ENCODE data around the gene KCNH8. TPM values are rescaled to one million over a fixed set of nuclear protein-coding genes. Genes with fewer than 3 reads are reported as not detected.

Gene KCNH8
- total and polyA plus RNA-seq, 2 donors (not counting 1 experiment from before 2014, with no cell fraction given): under 0.01 TPM; not detected in 1

GRCh38 chr3:19331931-19332330 lies 183.6 kb downstream of the KCNH8 start:
- Histone ChIP-seq H3K4me1 (ENCODE audit: control insufficient read depth, extremely low read depth, insufficient read depth, low read length) (no peaks in the 10 kb centered on the region), H4K20me1 (ENCODE audit: control insufficient read depth, extremely low read depth, insufficient read depth, low read length) (no peaks in the 10 kb centered on the region), H3K9ac (ENCODE audit: insufficient read depth, low read length) (no peak overlapping the region), H3K36me3 (ENCODE audit: control insufficient read depth, insufficient read depth, low read length) (no peaks in the 10 kb centered on the region), H3K4me3 (replicated peaks in 1 of 4; ENCODE audit: control extremely low read depth in 1 of 4, insufficient read depth in 1 of 4, low read depth in 3 of 4, low read length in 4 of 4) (no peak overlapping the region), H3K27ac (ENCODE audit: insufficient read depth, low read length) (no peak overlapping the region), H3K9me3 (ENCODE audit: control insufficient read depth, insufficient read depth, low read depth, low read length) (no peaks in the 10 kb centered on the region), H2AFZ (ENCODE audit: low read length) (no peak overlapping the region), H3K27me3 (ENCODE audit: control insufficient read depth, insufficient read depth, low read length) (no peaks in the 10 kb centered on the region), H3K79me2 (ENCODE audit: control insufficient read depth, insufficient read depth, low read length) (no peaks in the 10 kb centered on the region), H3K4me2 (ENCODE audit: extremely low read depth, insufficient read depth, low read length) (no peak overlapping the region)
- DNase-seq (ENCODE audit: low read depth in 2 of 2): no peak
- TF ChIP-seq EZH2 (IDR thresholded peaks at IDR 0.05; ENCODE audit: low read length, missing control alignments) (no peak), CTCF (conservative IDR thresholded peaks at IDR 0.05 in 1 of 2, IDR thresholded peaks at IDR 0.05 in 1 of 2; ENCODE audit: low read depth in 1 of 2, low read length in 2 of 2) (no peak)

GRCh38 chr3:19334120-19334519 lies 185.8 kb downstream of the KCNH8 start:
- Histone ChIP-seq H3K79me2 (ENCODE audit: control insufficient read depth, insufficient read depth, low read length) (no peaks in the 10 kb centered on the region), H4K20me1 (ENCODE audit: control insufficient read depth, extremely low read depth, insufficient read depth, low read length) (no peaks in the 10 kb centered on the region)

DNA sequence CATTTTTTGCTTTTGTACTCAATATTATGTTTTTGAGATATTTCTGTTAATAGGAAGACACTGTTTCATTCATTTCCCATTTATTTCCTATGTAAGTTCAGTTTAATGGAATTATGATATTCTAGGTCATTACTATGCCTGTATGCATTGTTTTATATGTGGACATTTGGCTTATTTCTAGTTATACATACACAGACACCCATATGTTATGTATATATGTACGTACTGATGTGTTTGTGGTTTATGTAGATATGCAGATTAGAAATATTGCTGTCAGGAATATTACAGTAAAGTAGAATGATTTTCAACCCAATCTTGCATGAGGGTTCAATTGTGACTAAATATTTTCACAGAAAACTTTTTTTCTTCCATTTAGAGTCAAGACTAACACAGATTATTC lies 190.5 kb downstream of the KCNH8 start:
- DNase-seq (ENCODE audit: low read depth in 2 of 2): no peak
- Histone ChIP-seq H3K9me3 (ENCODE audit: control insufficient read depth, insufficient read depth, low read depth, low read length) (no peaks in the 10 kb centered on the region), H3K27ac (ENCODE audit: insufficient read depth, low read length) (no peak overlapping the region), H3K4me1 (ENCODE audit: control insufficient read depth, extremely low read depth, insufficient read depth, low read length) (no peaks in the 10 kb centered on the region), H3K36me3 (ENCODE audit: control insufficient read depth, insufficient read depth, low read length) (no peaks in the 10 kb centered on the region), H3K79me2 (ENCODE audit: control insufficient read depth, insufficient read depth, low read length) (no peaks in the 10 kb centered on the region), H3K4me2 (ENCODE audit: extremely low read depth, insufficient read depth, low read length) (no peak overlapping the region), H3K9ac (ENCODE audit: insufficient read depth, low read length) (no peak overlapping the region), H3K4me3 (replicated peaks in 1 of 4; ENCODE audit: control extremely low read depth in 1 of 4, insufficient read depth in 1 of 4, low read depth in 3 of 4, low read length in 4 of 4) (no peak overlapping the region), H2AFZ (ENCODE audit: low read length) (no peak overlapping the region), H4K20me1 (ENCODE audit: control insufficient read depth, extremely low read depth, insufficient read depth, low read length) (no peaks in the 10 kb centered on the region), H3K27me3 (ENCODE audit: control insufficient read depth, insufficient read depth, low read length) (no peaks in the 10 kb centered on the region)
- no peak for TF ChIP-seq CTCF (conservative IDR thresholded peaks at IDR 0.05 in 1 of 2, IDR thresholded peaks at IDR 0.05 in 1 of 2; ENCODE audit: low read depth in 1 of 2, low read length in 2 of 2)
- no peak for TF ChIP-seq EZH2 (IDR thresholded peaks at IDR 0.05; ENCODE audit: low read length, missing control alignments)

More at GRCh38 chr3:19334120-19334519, 185.8 kb downstream of the KCNH8 start:
- H3K4me1 ChIP-seq (ENCODE audit: control insufficient read depth, extremely low read depth, insufficient read depth, low read length): no peaks in the 10 kb centered on the region
- TF ChIP-seq EZH2 (IDR thresholded peaks at IDR 0.05; ENCODE audit: low read length, missing control alignments): no peak
- TF ChIP-seq CTCF (conservative IDR thresholded peaks at IDR 0.05 in 1 of 2, IDR thresholded peaks at IDR 0.05 in 1 of 2; ENCODE audit: low read depth in 1 of 2, low read length in 2 of 2): no peak
- no peaks in the 10 kb centered on the region for H3K36me3 ChIP-seq (ENCODE audit: control insufficient read depth, insufficient read depth, low read length)
- no peak overlapping the region for H3K9ac ChIP-seq (ENCODE audit: insufficient read depth, low read length)
- no peak overlapping the region for H3K27ac ChIP-seq (ENCODE audit: insufficient read depth, low read length)
- no peak overlapping the region for H2AFZ ChIP-seq (ENCODE audit: low read length)
- no peak overlapping the region for H3K4me2 ChIP-seq (ENCODE audit: extremely low read depth, insufficient read depth, low read length)
- H3K27me3 ChIP-seq (ENCODE audit: control insufficient read depth, insufficient read depth, low read length): no peaks in the 10 kb centered on the region
- H3K4me3 ChIP-seq (replicated peaks in 1 of 4; ENCODE audit: control extremely low read depth in 1 of 4, insufficient read depth in 1 of 4, low read depth in 3 of 4, low read length in 4 of 4): no peak overlapping the region
- H3K9me3 ChIP-seq (ENCODE audit: control insufficient read depth, insufficient read depth, low read depth, low read length): no peaks in the 10 kb centered on the region
- DNase-seq (ENCODE audit: low read depth in 2 of 2): no peak

Measured in fibroblast of lung (primary cell).